GM23338 (cell line): ENCODE measurements around the gene CYP11A1. TPM values are rescaled to one million over a fixed set of nuclear protein-coding genes. Genes with fewer than 3 reads are reported as not detected.

Experiments
- ATAC-seq: fragments of 200-7000 bp; cut with Tn5 transposase; 3 replicates; pipeline ENCODE4 v1.9.1; 2020
- DNase-seq: peaks from one replicate; pipeline ENCODE4 v3.0.0-alpha.2; 2015; ENCODE audit warnings: low spot score
- H2AFZ ChIP-seq: fragments of 200-600 bp; sonication (generic); 2 replicates; pipeline ENCODE4 v1.8.0; 2016; ENCODE audit warnings: antibody characterized with exemption, mild to moderate bottlenecking, moderate library complexity
- H3F3A ChIP-seq: fragments of 200-600 bp; sonication (generic); replicated peaks from 2 replicates; pipeline ENCODE4 v1.8.0; 2017; ENCODE audit warnings: antibody characterized with exemption, mixed run types, low read depth
- H3K27ac ChIP-seq: fragments of 200-600 bp; sonication (generic); 2 replicates; pipeline ENCODE4 v1.6.1; 2016; ENCODE audit warnings: low read depth
- H3K27me3 ChIP-seq: fragments of 200-600 bp; sonication (generic); 2 replicates; pipeline ENCODE4 v1.8.0; 2016; ENCODE audit warnings: mild to moderate bottlenecking, mixed run types, moderate library complexity; ENCODE audit not compliant: insufficient read depth
- H3K36me3 ChIP-seq: fragments of 200-600 bp; sonication (generic); 2 replicates; pipeline ENCODE4 v1.8.0; 2016; ENCODE audit warnings: mild to moderate bottlenecking; ENCODE audit not compliant: insufficient read depth
- H3K4me1 ChIP-seq: fragments of 200-600 bp; sonication (generic); 2 replicates; pipeline ENCODE4 v1.8.0; 2016; ENCODE audit warnings: mild to moderate bottlenecking, moderate library complexity; ENCODE audit not compliant: insufficient read depth
- H3K4me2 ChIP-seq: fragments of 200-600 bp; sonication (generic); 2 replicates; pipeline ENCODE4 v1.7.1; 2017; ENCODE audit warnings: mixed run types
- H3K4me3 ChIP-seq: fragments of 200-600 bp; sonication (generic); 2 replicates; pipeline ENCODE4 v1.6.1; 2016; ENCODE audit warnings: mixed run types
- H3K79me2 ChIP-seq: fragments of 200-600 bp; sonication (generic); replicated peaks from 2 replicates; pipeline ENCODE4 v1.8.0; 2017; ENCODE audit warnings: mild to moderate bottlenecking; ENCODE audit not compliant: insufficient read depth
- H3K9me2 ChIP-seq: fragments of 200-600 bp; sonication (generic); 2 replicates; pipeline ENCODE4 v1.8.0; 2017; ENCODE audit not compliant: insufficient read depth
- H4K20me1 ChIP-seq: fragments of 200-600 bp; sonication (generic); replicated peaks from 2 replicates; pipeline ENCODE4 v1.8.0; 2017; ENCODE audit warnings: mild to moderate bottlenecking; ENCODE audit not compliant: insufficient read depth
- H3K27ac Mint-ChIP-seq: 2 replicates; pipeline ENCODE4 v1.8.0; 2020; ENCODE audit warnings: inconsistent platforms, mild to moderate bottlenecking, moderate library complexity, mixed read lengths
- H3K27me3 Mint-ChIP-seq: 3 replicates; pipeline ENCODE4 v1.8.0; 2022; ENCODE audit warnings: low read depth, mild to moderate bottlenecking, moderate library complexity, mixed read lengths, inconsistent platforms; ENCODE audit not compliant: insufficient read depth, poor library complexity
- H3K36me3 Mint-ChIP-seq: 3 replicates; pipeline ENCODE4 v1.8.0; 2021; ENCODE audit warnings: low read depth, mild to moderate bottlenecking, inconsistent platforms, moderate library complexity, mixed read lengths
- H3K4me1 Mint-ChIP-seq: 3 replicates; pipeline ENCODE4 v1.8.0; 2020; ENCODE audit warnings: mild to moderate bottlenecking, inconsistent platforms, mixed read lengths
- H3K4me3 Mint-ChIP-seq: 3 replicates; pipeline ENCODE4 v1.8.0; 2021; ENCODE audit warnings: moderate library complexity, mild to moderate bottlenecking, inconsistent platforms, mixed read lengths
- H3K9me3 Mint-ChIP-seq: 3 replicates; pipeline ENCODE4 v1.8.0; 2020; ENCODE audit warnings: moderate library complexity, mild to moderate bottlenecking, inconsistent platforms, mixed read lengths
- CREB1 ChIP-seq: fragments of 250-450 bp; sonication (Bioruptor Pico); IDR thresholded peaks from 2 replicates; pipeline ENCODE4 v1.5.0; 2020; ENCODE audit warnings: low read depth, mild to moderate bottlenecking, moderate library complexity
- EZH2 ChIP-seq: fragments of 200-600 bp; sonication (generic); IDR thresholded peaks from one replicate; pipeline ENCODE4 v1.8.0; 2017; ENCODE audit warnings: antibody characterized with exemption, mild to moderate bottlenecking, low read depth; ENCODE audit not compliant: unreplicated experiment
- EZH2phosphoT487 ChIP-seq: fragments of 200-600 bp; sonication (generic); IDR thresholded peaks from one replicate; pipeline ENCODE4 v1.8.1; 2018; ENCODE audit warnings: antibody characterized with exemption; ENCODE audit not compliant: unreplicated experiment
- JUNB ChIP-seq: IDR thresholded peaks from one replicate; pipeline ENCODE4 v1.6.1; 2016; ENCODE audit warnings: antibody characterized with exemption; ENCODE audit not compliant: unreplicated experiment
- NANOG ChIP-seq: IDR thresholded peaks from 2 replicates; pipeline ENCODE4 v1.6.1; 2016; ENCODE audit warnings: antibody characterized with exemption, borderline replicate concordance
- POLR2AphosphoS5 ChIP-seq: IDR thresholded peaks from 2 replicates; pipeline ENCODE4 v1.6.1; 2016; ENCODE audit warnings: antibody characterized with exemption, low read depth
- REST ChIP-seq: IDR thresholded peaks from one replicate; pipeline ENCODE4 v1.6.1; 2018; ENCODE audit warnings: antibody characterized with exemption; ENCODE audit not compliant: unreplicated experiment
- STAT1 ChIP-seq: IDR thresholded peaks from one replicate; pipeline ENCODE4 v1.6.1; 2016; ENCODE audit warnings: antibody characterized with exemption; ENCODE audit not compliant: unreplicated experiment
- ZNF114 ChIP-seq: fragments of 250-450 bp; sonication (Bioruptor Pico); IDR thresholded peaks from 2 replicates; pipeline ENCODE4 v1.5.0; 2020; ENCODE audit warnings: mild to moderate bottlenecking, moderate library complexity
- ZNF331 ChIP-seq: fragments of 250-450 bp; sonication (Bioruptor Pico); IDR thresholded peaks from 2 replicates; pipeline ENCODE4 v1.5.0; 2020; ENCODE audit warnings: low read depth, mild to moderate bottlenecking, moderate library complexity
- ZNF462 ChIP-seq: fragments of 250-450 bp; sonication (Bioruptor Pico); IDR thresholded peaks from 2 replicates; pipeline ENCODE4 v1.5.0; 2020; ENCODE audit warnings: mild to moderate bottlenecking, moderate library complexity
- polyA plus RNA-seq: library from polyadenylated mRNA; unstranded; fragments of >200 nt; fragmentation: Nextera tagmentation; extraction: Ambion mirVana; gene quantifications from 2 replicates; pipeline ENCODE4 v1.2.1, GENCODE V29; 2016
- total RNA-seq: library from RNA; depleted of rRNA; stranded (reverse); fragments of >200 nt; shearing (Covaris generic); gene quantifications from 2 replicates; pipeline ENCODE4 v1.2.3, GENCODE V29; 2014
- TF ChIP-seq, protein P1 (sequence below): IDR thresholded peaks from 2 replicates; pipeline ENCODE4 v1.6.1; 2016; ENCODE audit warnings: antibody characterized with exemption
- TF ChIP-seq, protein P2 (sequence below), 2 experiments: fragments of 200-600 bp in 1 of 2; sonication (generic) in 1 of 2; conservative IDR thresholded peaks; 2 replicates each; pipeline versions ENCODE4 v1.5.1 to v1.6.1; 2016 to 2017; ENCODE audit warnings: antibody characterized with exemption in 2 of 2, low read depth in 2 of 2, mild to moderate bottlenecking in 2 of 2, moderate library complexity in 1 of 2

The CYP11A1 gene
- total and polyA plus RNA-seq, 2 experiments from 2014 or later, result 1.2 to 1.7 TPM

DNA sequence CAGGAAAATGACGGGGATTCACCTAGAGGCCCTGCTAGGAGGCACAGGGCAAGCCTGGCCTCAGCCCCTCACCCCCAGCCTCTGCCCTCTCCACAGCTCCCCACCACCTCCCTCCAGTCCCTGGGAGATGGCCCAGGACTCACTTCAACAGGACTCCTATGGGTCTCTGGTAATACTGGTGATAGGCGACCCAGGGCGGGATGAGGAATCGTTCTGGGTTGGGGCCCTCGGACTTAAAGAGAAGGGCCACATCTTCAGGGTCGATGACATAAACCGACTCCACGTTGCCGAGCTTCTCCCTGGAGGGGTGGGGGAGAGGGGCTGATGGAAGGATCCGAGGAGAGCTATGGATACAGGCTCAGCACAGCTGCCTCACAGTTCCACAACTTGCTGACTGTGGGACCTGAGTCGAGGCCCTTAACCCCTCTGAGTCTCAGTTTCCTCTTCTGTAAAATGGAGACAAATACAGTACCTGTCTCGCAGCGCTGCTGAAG, 19.6 kb downstream of the CYP11A1 start:
- Histone ChIP-seq H3K4me1 (peaks cover 17% of the 10 kb centered on the region), H3K27ac (no peak overlapping the region), H3K9me2 (peaks cover 5% of the 10 kb centered on the region; the same call in 1 of the 2 replicates), H3F3A (0 out of 2 replicates have a peak, but pooled peaks cover 3% of the 10 kb centered on the region), H4K20me1 (no peaks in the 10 kb centered on the region), H3K4me2 (no peak overlapping the region), H3K79me2 (no peaks in the 10 kb centered on the region), H3K36me3 (no peaks in the 10 kb centered on the region), H3K27me3 (no peaks in the 10 kb centered on the region), H2AFZ (no peak overlapping the region), H3K4me3 (no peak overlapping the region)
- Mint-ChIP-seq H3K27ac (no peak overlapping the region), H3K4me3 (no peak overlapping the region), H3K36me3 (peaks cover 3% of the 10 kb centered on the region; the same call in 1 of the 3 replicates), H3K4me1 (peaks cover 28% of the 10 kb centered on the region), H3K27me3 (peaks cover 2% of the 10 kb centered on the region), H3K9me3 (peaks cover 6% of the 10 kb centered on the region; the same call in 2 of the 3 replicates)
- DNase-seq (no peak), ATAC-seq (no peak)
- TF ChIP-seq JUNB (no peak), STAT1 (no peak), REST (no peak), CREB1 (CRISPR knock-in tag) (no peak), ZNF462 (CRISPR knock-in tag) (no peak), EZH2phosphoT487 (no peak), ZNF331 (CRISPR knock-in tag) (no peak), NANOG (no peak), ZNF114 (CRISPR knock-in tag) (no peak), EZH2 (no peak), POLR2AphosphoS5 (no peak)
- TF ChIP-seq, protein P1, sequence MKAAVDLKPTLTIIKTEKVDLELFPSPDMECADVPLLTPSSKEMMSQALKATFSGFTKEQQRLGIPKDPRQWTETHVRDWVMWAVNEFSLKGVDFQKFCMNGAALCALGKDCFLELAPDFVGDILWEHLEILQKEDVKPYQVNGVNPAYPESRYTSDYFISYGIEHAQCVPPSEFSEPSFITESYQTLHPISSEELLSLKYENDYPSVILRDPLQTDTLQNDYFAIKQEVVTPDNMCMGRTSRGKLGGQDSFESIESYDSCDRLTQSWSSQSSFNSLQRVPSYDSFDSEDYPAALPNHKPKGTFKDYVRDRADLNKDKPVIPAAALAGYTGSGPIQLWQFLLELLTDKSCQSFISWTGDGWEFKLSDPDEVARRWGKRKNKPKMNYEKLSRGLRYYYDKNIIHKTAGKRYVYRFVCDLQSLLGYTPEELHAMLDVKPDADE, result no peak
- TF ChIP-seq, protein P2, sequence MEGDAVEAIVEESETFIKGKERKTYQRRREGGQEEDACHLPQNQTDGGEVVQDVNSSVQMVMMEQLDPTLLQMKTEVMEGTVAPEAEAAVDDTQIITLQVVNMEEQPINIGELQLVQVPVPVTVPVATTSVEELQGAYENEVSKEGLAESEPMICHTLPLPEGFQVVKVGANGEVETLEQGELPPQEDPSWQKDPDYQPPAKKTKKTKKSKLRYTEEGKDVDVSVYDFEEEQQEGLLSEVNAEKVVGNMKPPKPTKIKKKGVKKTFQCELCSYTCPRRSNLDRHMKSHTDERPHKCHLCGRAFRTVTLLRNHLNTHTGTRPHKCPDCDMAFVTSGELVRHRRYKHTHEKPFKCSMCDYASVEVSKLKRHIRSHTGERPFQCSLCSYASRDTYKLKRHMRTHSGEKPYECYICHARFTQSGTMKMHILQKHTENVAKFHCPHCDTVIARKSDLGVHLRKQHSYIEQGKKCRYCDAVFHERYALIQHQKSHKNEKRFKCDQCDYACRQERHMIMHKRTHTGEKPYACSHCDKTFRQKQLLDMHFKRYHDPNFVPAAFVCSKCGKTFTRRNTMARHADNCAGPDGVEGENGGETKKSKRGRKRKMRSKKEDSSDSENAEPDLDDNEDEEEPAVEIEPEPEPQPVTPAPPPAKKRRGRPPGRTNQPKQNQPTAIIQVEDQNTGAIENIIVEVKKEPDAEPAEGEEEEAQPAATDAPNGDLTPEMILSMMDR (conservative IDR thresholded peaks at IDR 0.05; ENCODE audit: low read depth in 2 of 2), result no peak
